Cardiac septum (tissue), 1 donor: ENCODE data around the gene ATP9A. TPM values are rescaled to one million over a fixed set of nuclear protein-coding genes. Genes with fewer than 3 reads are reported as not detected.
"Not testable (repeated sequence)": the region's sequence is repeated elsewhere in the genome, so short reads cannot be mapped to it uniquely, and the experiment has no call there.

Experiments used
- DNase-seq: peaks from one replicate; pipeline ENCODE4 v3.0.0-alpha.2; 2020; ENCODE audit warnings: low spot score
- intact Hi-C: fragments of 100-400 bp; cut with DNase I; formaldehyde crosslinking; loops from one replicate; pipeline ENCODE4 v1.14.0; 2022
- total RNA-seq: library from RNA; stranded (reverse); fragmentation: NEBNext Ultra II Directional; extraction: Animal tissue kit (Norgen Biotek cat#: 25700); gene quantifications from one replicate; pipeline ENCODE4 v1.2.1, GENCODE V29; 2021
- donor health status: DM: no; HTN: no; CAD: no.

Gene ATP9A
- total RNA-seq, 1 donor from 2014 or later = 25.4 TPM

DNA sequence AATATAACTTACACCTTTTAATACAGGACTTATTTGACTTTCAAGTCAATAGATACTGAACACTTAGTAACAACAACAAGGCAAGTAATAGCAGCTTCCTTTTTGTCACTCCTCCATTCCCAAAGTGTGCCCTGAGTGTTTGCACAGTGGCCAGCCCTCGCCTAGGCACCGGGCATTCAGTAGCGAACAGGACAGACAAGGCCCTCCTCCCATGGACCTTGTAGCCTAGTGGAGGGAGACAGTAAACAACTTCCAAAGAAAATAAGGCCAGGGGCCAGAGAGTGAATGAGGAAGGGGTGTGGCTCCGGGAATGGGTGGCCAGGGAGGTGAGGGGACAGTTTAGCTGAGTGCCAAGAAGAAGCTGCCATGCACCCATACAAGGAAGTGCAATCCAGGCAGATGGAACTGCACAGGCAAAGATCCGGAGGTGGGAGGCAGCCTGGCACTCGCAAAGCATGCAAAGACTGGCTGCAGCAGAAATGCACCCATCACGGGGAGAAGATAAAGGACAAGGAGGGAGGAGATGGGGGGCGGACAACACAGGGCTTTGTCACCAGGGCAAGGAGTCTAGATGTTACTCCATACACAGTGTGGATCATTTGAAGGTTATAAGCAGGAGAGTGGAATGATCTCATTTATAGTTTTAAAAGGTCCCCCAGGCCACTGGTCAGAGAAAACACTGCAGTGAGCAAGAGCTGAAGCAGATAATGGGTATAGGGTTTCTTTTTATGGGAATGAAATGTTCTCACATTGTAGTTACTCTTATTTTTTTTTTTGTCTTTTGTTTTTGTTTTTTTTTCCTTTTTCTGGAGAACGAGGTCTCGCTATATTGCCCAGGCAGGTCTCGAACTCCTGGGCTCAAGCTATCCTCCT is 32.2 kb downstream of the ATP9A start:
- intact Hi-C loops = no loop called here
- no peak for DNase-seq

DNA sequence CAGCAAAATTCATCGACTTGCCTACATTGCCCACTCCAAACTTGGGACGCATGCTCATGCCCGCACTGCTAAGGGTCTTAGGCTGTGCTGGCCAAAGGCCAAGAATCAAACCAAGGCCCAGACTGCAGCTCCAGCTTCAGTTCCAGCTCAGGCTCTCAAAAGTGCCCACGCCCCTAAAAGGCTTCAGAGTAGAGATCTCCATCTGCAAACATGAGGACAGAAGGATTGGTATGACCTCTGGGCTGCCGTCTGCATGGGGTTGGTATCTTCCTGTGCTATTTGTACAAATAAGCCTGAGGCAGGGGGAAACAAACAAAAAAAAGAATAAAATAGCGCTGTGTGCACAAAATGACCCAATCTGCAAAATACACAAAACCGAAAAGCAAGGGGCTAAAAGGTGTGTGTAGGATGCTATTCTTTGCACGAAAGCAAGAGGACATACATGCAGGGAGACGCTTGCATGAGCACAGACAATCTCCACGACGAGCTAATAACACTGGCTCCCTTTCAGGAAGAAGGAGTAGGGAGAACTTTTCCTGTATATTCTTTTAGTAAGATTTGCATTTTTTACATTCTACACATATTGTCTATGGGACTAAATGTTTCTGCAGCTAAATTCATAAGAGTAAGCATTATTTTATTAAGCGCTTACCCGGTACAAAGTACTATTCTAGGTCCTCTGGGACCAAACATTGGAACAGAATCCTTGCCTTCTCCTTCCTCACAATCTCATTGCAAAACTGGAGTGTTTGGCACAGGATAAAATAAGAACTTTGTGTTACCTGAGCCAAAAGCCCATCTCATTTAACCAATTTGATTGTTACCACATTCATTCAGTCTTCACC is 33.1 kb downstream of the ATP9A start:
- intact Hi-C loops = no loop called here
- DNase-seq = no peak

DNA sequence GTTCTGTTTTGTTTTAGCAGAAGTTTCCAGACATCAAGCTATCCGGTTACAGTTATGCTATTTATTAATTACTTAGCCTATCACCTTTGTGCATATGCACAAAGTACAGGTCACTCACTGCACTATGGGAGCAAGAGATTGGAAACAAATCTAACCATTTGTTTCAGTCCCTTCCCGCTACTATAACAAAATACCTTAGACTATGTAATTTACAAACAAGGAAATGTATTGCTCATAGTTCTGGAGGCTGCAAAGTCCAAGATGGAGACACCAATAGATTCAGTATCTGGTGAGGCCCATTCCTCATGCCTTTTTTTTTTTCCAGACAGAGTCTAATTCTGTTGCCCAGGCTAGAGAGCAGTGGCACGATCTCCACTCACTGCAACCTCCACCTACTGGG is 35.1 kb downstream of the ATP9A start:
- DNase-seq = no peak
- intact Hi-C loops = no loop called here

GRCh38 chr20:51732096-51732791 is 35.9 kb downstream of the ATP9A start:
- intact Hi-C loops = no loop called here
- DNase-seq = no peak

DNA sequence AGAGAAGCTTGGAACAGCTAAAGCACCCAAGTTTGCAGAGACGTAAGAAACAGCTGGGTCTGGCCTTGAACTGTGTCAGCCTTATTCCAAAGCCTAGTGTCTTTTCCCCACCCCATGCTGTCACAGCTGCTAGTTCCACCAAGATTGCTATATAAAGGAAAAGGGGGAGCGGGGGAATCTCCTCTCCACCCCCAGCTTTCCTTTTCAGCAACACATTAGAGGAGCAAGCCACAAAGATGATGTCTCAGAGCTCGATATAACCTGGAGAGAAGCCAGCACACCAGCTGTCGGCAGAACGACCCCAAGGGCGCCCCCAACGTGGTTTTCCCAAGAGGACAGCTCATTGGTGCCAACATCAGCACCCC is 36.5 kb downstream of the ATP9A start:
- no peak for DNase-seq

GRCh38 chr20:51729771-51730170 is 38.4 kb downstream of the ATP9A start:
- intact Hi-C loops = no loop called here
- DNase-seq = no peak

More for the DNA sequence above, 36.5 kb downstream of the ATP9A start:
- intact Hi-C loops = no loop called here

DNA sequence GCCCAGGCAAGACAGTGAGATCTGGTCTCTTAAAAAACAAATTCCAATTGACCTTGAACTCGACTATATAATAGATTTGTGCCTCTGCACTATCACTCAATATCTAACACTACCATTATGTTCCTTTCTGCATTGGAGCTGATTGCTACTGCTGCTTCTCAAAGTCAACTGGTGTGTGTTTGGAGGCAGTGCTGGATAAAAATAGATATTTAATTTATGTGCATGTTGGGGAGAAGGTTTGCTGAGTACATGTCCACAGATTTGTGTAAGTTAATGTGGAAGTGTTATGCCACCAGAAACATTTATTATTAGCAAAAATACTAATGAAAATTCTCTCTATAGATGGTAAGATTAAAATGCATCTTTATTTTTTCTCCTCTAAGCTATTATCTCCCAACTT is 39.5 kb downstream of the ATP9A start:
- intact Hi-C loops = no loop called here
- DNase-seq = no peak

DNA sequence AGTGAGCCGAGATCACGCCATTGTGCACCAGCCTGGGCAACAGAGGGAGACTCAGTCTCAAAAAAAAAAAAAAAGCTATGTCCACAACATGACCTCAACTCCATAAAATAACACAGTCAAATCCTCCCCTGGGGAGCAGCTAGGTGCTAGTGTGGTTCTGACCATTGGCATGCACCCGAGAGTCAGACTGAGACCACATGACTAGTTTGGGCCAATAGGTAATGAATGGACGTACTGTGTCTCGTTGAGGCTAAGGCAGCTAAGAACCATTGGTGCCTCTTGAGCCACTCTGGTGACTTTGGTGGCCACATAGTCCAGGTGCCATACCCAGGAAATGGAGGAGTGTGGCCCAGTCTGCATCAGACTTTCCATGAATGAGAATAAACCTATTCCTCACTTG is 40.3 kb downstream of the ATP9A start:
- no peak for DNase-seq
- intact Hi-C loops = no loop called here

GRCh38 chr20:51725584-51726176 is 42.5 kb downstream of the ATP9A start:
- DNase-seq = no peak
- intact Hi-C loops = no loop called here

- DNase-seq, intact Hi-C loops: not testable (repeated sequence)
These were observed 45.2 kb downstream of the ATP9A start for GRCh38 chr20:51723026-51723425.

GRCh38 chr20:51722246-51722645 is 45.9 kb downstream of the ATP9A start:
- intact Hi-C loops, DNase-seq: not testable (repeated sequence)

- intact Hi-C loops = no loop called here
- DNase-seq = no peak
These were observed 47.3 kb downstream of the ATP9A start for GRCh38 chr20:51720854-51721253.

- intact Hi-C loops = no loop called here
These were observed 47.8 kb downstream of the ATP9A start for GRCh38 chr20:51720384-51720783.

GRCh38 chr20:51715856-51716185 is 52.4 kb downstream of the ATP9A start:
- intact Hi-C loops = no loop called here

More at GRCh38 chr20:51720384-51720783, 47.8 kb downstream of the ATP9A start:
- DNase-seq = no peak

DNA sequence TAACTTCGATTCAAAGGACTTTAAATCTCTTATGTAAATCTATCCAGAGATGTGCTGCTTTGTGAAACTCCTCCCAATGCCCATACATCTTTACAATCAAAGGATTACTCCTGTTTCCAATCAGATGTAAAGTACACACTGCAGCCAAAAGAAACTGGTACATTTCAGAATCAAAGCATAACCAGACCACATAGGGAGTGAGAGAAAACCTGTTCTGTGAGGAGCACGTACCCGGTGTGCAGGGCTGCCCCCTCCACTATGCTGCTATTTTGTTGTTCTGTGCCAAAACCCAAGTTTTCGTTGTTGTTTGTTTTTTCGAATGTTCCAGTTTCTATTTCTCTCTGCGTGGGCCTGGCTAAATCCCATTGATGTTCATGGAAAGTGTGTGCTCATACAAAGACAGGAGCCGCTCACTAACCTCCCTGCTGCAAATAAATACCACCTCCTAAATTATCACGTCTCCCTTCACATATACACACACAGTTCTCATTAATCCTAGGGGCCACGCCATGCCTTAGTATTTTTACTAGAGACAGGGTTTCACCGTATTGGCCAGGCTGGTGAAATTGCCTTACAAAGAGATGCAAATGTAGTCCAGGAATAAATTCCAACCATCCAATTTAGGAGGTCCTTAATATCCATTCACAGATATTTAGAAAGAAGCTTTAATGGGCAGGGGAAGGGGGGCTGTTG is 52.9 kb downstream of the ATP9A start:
- intact Hi-C loops = no loop called here
- no peak for DNase-seq

More at GRCh38 chr20:51715856-51716185, 52.4 kb downstream of the ATP9A start:
- no peak for DNase-seq

GRCh38 chr20:51713213-51713598 is 55.0 kb downstream of the ATP9A start:
- no peak for DNase-seq
- intact Hi-C loops = no loop called here

DNA sequence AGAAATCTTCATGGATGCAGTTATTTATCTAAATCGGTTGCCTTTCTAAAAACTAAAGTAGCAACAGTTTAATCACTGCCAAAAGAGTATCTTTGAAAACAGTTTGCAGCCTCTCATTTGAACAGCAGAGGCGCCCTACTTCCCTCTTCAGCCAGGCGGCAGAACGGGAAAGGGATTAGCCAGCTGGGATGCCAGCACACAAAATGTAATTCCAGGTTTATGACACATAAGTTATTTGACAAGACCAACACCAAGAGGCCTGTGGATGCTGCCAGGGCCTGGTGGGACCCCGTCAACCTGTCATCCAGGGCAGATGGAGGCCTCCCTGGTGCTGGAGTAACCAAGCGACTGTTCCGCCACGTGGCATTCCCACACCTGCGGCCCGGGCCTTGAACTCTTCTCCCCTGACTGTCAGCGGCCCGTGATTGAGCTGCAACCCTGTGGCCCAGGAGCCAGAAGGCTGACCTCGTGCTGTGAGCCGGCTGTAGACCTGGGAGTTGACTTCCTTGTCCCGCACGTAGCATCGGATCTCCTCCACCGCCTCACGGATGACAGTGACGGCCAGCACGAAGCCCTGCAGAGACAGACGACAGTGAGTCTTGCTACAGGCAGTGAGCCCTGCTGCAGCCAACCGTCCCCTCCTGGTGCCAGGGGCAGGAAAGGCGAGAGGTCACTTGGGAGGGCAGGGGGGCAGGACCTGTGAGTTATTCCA is 55.5 kb downstream of the ATP9A start:
- intact Hi-C loops = no loop called here

DNA sequence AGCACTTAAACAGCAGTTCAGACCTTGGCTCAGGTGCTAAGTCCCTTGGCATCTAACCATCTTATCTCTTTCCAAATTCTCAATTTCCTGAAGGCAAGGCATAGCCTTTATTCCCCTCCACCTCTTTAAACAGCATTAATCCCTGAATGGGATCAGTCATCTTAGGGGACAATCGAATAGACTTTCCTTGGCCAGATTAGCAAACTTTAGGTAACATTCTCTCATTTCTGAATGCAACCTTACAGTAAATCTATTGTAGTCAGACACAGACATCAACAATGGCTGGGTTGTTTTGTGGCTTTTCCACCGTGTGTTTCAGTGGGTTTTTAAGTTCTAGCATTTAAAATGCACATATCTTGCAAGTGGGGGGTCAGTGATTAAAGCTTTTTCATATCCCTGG is 56.8 kb downstream of the ATP9A start:
- DNase-seq = no peak
- intact Hi-C loops = no loop called here

More for the DNA sequence above, 55.5 kb downstream of the ATP9A start:
- DNase-seq = no peak
